Calu3 (cell line): ENCODE results near the gene SLC2A5. TPM values are rescaled to one million over a fixed set of nuclear protein-coding genes. Genes with fewer than 3 reads are reported as not detected.

ENCODE experiments used
- BruUV-seq: library from RNA; stranded (reverse); fragments of 400-500 nt; replicated peaks from 2 replicates; lab custom pipeline; 2021; lab: Mats Ljungman, UMichigan
- CTCF ChIA-PET: fragments of 300-600 bp; sonication (Branson Sonifier 250); formaldehyde crosslinking; loops from one replicate; lab custom pipeline; 2022; ENCODE audit warnings: antibody characterized with exemption; lab: Charles Lee
- DNase-seq: peaks from one replicate; pipeline ENCODE4 v3.0.0; 2022
- H3K27ac Mint-ChIP-seq: one replicate; pipeline ENCODE4 v1.8.0; 2022; ENCODE audit warnings: mixed read lengths; ENCODE audit not compliant: unreplicated experiment
- H3K27me3 Mint-ChIP-seq: one replicate; pipeline ENCODE4 v1.8.0; 2022; ENCODE audit warnings: mixed read lengths; ENCODE audit not compliant: unreplicated experiment
- H3K36me3 Mint-ChIP-seq: one replicate; pipeline ENCODE4 v1.8.0; 2022; ENCODE audit warnings: mild to moderate bottlenecking, moderate library complexity, mixed read lengths; ENCODE audit not compliant: insufficient read depth, unreplicated experiment
- H3K4me1 Mint-ChIP-seq: one replicate; pipeline ENCODE4 v1.8.0; 2022; ENCODE audit warnings: mild to moderate bottlenecking, low read depth, mixed read lengths; ENCODE audit not compliant: unreplicated experiment
- H3K4me3 Mint-ChIP-seq: one replicate; pipeline ENCODE4 v1.8.0; 2022; ENCODE audit warnings: mild to moderate bottlenecking, low read depth, moderate library complexity, mixed read lengths; ENCODE audit not compliant: unreplicated experiment
- H3K9me3 Mint-ChIP-seq: one replicate; pipeline ENCODE4 v1.8.0; 2022; ENCODE audit warnings: low read depth, mixed read lengths; ENCODE audit not compliant: unreplicated experiment
- intact Hi-C: fragments of 100-400 bp; cut with micrococcal nuclease; formaldehyde crosslinking; loops from one replicate; pipeline ENCODE4 v1.10.0; 2022; ENCODE audit not compliant: unreplicated experiment
- total RNA-seq: library from RNA; stranded (reverse); gene quantifications from 2 replicates; pipeline ENCODE4 v1.2.3, GENCODE V29; 2022
- TF ChIP-seq, protein P1 (sequence below): fragments of 200-600 bp; IDR thresholded peaks from one replicate; pipeline ENCODE4 v1.8.0; 2022; ENCODE audit warnings: antibody characterized with exemption; ENCODE audit not compliant: unreplicated experiment

SLC2A5 gene
- total RNA-seq, 1 experiment from 2014 or later, result 0.33 TPM

DNA sequence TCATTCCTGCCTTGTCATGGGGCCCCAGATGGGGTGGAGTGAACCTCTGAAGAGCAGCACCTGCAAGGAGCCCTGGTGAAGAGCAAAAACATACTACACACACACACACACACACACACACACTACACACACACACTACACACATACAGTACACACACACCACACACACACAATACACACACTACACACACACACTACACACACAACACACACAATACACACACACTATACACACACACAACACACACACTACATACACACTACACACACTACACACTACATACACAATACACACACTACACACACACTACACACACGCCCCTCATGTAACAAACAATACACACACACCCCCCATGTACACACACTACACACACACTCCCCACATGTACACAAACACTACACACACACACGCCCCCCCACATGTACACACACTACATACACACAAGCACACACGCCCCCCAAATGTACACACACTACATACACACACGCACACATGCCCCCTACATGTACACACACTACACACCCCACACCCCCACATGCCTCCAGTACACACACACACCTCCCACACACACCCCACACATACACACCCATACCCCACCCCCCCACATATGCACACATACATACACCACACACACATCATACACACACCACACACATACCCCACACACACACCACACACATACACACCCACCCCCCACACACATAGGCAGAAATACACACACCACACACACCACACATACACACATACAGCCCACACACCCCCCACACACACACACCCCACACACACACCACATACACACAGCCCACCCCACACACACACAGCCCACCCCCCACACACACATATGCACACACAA is 9.3 kb downstream of the SLC2A5 start:
- Mint-ChIP-seq H3K4me3 (no peak overlapping the region), H3K27me3 (no peaks in the 10 kb centered on the region), H3K27ac (no peak overlapping the region), H3K4me1 (no peaks in the 10 kb centered on the region), H3K9me3 (peaks cover 4% of the 10 kb centered on the region), H3K36me3 (no peaks in the 10 kb centered on the region)
- TF ChIP-seq, protein P1, sequence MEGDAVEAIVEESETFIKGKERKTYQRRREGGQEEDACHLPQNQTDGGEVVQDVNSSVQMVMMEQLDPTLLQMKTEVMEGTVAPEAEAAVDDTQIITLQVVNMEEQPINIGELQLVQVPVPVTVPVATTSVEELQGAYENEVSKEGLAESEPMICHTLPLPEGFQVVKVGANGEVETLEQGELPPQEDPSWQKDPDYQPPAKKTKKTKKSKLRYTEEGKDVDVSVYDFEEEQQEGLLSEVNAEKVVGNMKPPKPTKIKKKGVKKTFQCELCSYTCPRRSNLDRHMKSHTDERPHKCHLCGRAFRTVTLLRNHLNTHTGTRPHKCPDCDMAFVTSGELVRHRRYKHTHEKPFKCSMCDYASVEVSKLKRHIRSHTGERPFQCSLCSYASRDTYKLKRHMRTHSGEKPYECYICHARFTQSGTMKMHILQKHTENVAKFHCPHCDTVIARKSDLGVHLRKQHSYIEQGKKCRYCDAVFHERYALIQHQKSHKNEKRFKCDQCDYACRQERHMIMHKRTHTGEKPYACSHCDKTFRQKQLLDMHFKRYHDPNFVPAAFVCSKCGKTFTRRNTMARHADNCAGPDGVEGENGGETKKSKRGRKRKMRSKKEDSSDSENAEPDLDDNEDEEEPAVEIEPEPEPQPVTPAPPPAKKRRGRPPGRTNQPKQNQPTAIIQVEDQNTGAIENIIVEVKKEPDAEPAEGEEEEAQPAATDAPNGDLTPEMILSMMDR, result no peak
- CTCF ChIA-PET, result interaction anchor here (0.6 kb wide), 1 partner anchor 156 kb away, joined by 3 read pairs; no protein-coding TSS in a partner anchor
- no TSS peak for BruUV-seq
- intact Hi-C loops, result no loop called here
- DNase-seq, result no peak

DNA sequence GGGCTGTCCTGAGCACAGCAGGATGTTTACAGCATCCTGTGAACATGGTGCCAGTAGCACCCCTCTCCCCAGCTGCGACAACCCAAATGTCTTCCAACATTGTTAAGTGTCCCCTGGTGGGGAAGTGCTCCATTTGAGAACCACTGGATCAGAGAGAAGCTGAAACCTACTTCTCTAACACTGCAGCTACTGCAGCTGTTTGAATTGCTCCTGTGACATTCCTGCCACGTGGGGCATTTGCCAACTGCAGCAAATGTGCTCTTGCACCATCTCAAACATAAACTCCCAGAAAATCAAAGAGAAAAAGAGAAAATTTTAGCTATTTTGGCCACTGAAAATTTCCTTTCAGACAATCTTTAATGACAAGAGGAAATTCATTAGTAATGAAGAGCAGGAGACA is 11.0 kb downstream of the SLC2A5 start:
- Mint-ChIP-seq H3K4me3 (no peak overlapping the region), H3K36me3 (no peaks in the 10 kb centered on the region), H3K9me3 (peaks cover 4% of the 10 kb centered on the region), H3K4me1 (no peaks in the 10 kb centered on the region), H3K27me3 (no peaks in the 10 kb centered on the region), H3K27ac (no peak overlapping the region)
- DNase-seq, result no peak
- BruUV-seq, result no TSS peak
- intact Hi-C loops, result no loop called here
- TF ChIP-seq, protein P1, result no peak
- CTCF ChIA-PET, result interaction anchor here (0.8 to 1.3 kb wide), 3 partner anchors 22 to 67 kb away, joined by 3 read pairs; no protein-coding TSS in a partner anchor

DNA sequence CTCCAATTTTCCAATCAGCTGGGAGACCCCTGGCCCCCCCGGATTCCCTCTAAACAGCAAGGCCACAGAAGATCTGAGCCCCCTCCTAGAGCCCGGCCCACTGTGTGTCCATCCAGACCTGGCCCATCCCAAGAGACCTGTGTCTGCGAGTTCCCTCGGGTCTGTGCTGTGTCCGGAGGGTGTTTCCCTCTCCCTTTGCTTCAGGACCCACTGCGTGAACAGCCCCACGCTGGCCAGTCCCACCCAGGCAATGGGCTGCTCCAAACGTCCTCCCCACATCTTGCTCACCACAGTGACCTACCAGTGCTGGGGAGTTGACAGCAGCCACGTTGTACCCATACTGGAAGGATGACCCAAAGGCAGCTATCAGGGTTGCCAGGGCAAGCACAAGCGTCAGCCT is 11.6 kb downstream of the SLC2A5 start:
- no TSS peak for BruUV-seq
- Mint-ChIP-seq H3K4me3 (no peak overlapping the region), H3K27ac (no peak overlapping the region), H3K27me3 (no peaks in the 10 kb centered on the region), H3K9me3 (peaks cover 4% of the 10 kb centered on the region), H3K4me1 (no peaks in the 10 kb centered on the region), H3K36me3 (no peaks in the 10 kb centered on the region)
- no peak for DNase-seq
- TF ChIP-seq, protein P1, result no peak
- CTCF ChIA-PET, result interaction anchor here (0.8 to 1.3 kb wide), 3 partner anchors 10 to 53 kb away, joined by 3 to 11 read pairs (median 3); no protein-coding TSS in a partner anchor
- intact Hi-C loops, result no loop called here

DNA sequence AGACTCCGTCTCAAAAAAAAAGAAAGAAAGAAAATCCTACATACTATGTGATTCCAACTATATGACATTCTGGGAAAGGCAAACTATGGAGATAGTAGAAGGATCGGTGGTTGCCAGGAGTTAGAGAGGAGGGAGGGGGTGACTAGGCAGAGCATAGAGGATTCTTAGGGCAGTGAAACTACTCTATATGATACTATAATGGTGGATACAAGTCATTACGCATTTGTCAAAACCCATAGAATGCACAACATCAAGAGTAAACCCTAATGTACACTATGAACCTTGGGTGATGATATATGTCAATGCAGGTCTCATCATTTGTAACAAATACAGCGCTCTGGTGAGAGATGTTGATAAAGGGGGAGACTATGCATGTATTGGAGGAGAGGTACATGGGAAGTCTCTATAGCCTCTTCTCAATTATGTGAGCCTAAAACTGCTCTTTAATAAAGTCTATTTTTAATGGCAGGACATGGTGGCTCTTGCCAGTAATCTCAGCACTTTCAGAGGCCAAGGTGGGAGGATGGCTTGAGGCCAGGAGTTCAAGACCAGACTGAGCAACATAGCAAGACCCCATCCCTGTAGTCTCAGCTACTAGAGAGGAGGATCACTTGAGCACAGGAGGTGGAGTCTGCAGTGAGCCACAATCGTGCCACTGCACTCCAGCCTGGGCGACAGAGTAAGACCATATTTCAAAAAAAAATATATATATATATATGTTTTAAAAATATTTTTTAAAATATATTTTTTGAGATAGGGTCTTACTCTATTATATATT is 17.0 kb downstream of the SLC2A5 start:
- TF ChIP-seq, protein P1, result no peak
- CTCF ChIA-PET, result no interaction called here

More for the DNA sequence above, 17.0 kb downstream of the SLC2A5 start:
- no TSS peak for BruUV-seq
- Mint-ChIP-seq H3K4me3 (no peak overlapping the region), H3K9me3 (no peaks in the 10 kb centered on the region), H3K4me1 (no peaks in the 10 kb centered on the region), H3K27ac (no peak overlapping the region), H3K36me3 (no peaks in the 10 kb centered on the region), H3K27me3 (peaks cover 10% of the 10 kb centered on the region)
- no peak for DNase-seq
- intact Hi-C loops, result no loop called here
